CD4-positive, alpha-beta T cell (primary cell): ENCODE data around the gene ING3. TPM values are rescaled to one million over a fixed set of nuclear protein-coding genes. Genes with fewer than 3 reads are reported as not detected.

Experiments used
- ATAC-seq: fragments of 200-7000 bp; cut with Tn5 transposase; one replicate; pipeline ENCODE4 v1.10.0; 2022; ENCODE audit warnings: mild to moderate bottlenecking; ENCODE audit not compliant: poor library complexity
- CTCF ChIA-PET: fragments of 350-600 bp; sonication (Branson Sonifier 250); formaldehyde crosslinking; loops from one replicate; lab custom pipeline; 2021; ENCODE audit warnings: antibody characterized with exemption, inconsistent platforms; lab: Charles Lee
- POLR2A ChIA-PET: fragments of 350-600 bp; sonication (Branson Sonifier 250); formaldehyde crosslinking; loops from one replicate; lab custom pipeline; 2021; ENCODE audit warnings: antibody characterized with exemption, inconsistent platforms; lab: Charles Lee
- DNase-seq, 14 experiments: peaks; one replicate each; pipeline ENCODE4 v3.0.0-alpha.2; 2013 to 2020; ENCODE audit warnings: mixed read lengths in 2 of 14
- H3K27ac ChIP-seq, 2 donors: one replicate each; pipeline versions ENCODE4 v1.5.1 to v1.7.0; 2013; ENCODE audit warnings: low read length in 2 of 2, low read depth in 1 of 2, mild to moderate bottlenecking in 1 of 2
- H3K27me3 ChIP-seq, 2 experiments: 1 replicate in 1 of 2; 2 replicates in 1 of 2; pipeline versions ENCODE4 v1.6.1 to v1.7.0; 2013; ENCODE audit warnings: low read length in 2 of 2, control low read depth in 1 of 2, mild to moderate bottlenecking in 1 of 2, moderate library complexity in 1 of 2; ENCODE audit not compliant: insufficient read depth in 2 of 2, control insufficient read depth in 1 of 2
- H3K36me3 ChIP-seq: one replicate; pipeline ENCODE4 v1.6.1; 2013; ENCODE audit warnings: low read length, control low read depth; ENCODE audit not compliant: insufficient read depth
- H3K4me1 ChIP-seq: one replicate; pipeline ENCODE4 v1.6.1; 2013; ENCODE audit warnings: low read length, control low read depth; ENCODE audit not compliant: insufficient read depth
- H3K4me3 ChIP-seq: one replicate; pipeline ENCODE4 v1.5.1; 2013; ENCODE audit warnings: mild to moderate bottlenecking, low read length, moderate library complexity
- H3K9me3 ChIP-seq, 2 experiments: 1 replicate in 1 of 2; 2 replicates in 1 of 2; pipeline versions ENCODE4 v1.6.1 to v1.7.0; 2013; ENCODE audit warnings: low read length in 2 of 2, mild to moderate bottlenecking in 2 of 2, control low read depth in 1 of 2, moderate library complexity in 1 of 2; ENCODE audit not compliant: control insufficient read depth in 1 of 2, insufficient read depth in 1 of 2
- H3K27ac Mint-ChIP-seq: one replicate; pipeline ENCODE4 v1.8.0; 2020; ENCODE audit warnings: mixed read lengths
- H3K27me3 Mint-ChIP-seq: one replicate; pipeline ENCODE4 v1.8.0; 2021; ENCODE audit warnings: mixed read lengths
- H3K36me3 Mint-ChIP-seq: one replicate; pipeline ENCODE4 v1.8.0; 2021; ENCODE audit warnings: low read depth, mixed read lengths
- H3K4me1 Mint-ChIP-seq: one replicate; pipeline ENCODE4 v1.8.0; 2021; ENCODE audit warnings: low read depth, mixed read lengths
- H3K4me3 Mint-ChIP-seq: one replicate; pipeline ENCODE4 v1.8.0; 2020; ENCODE audit warnings: mild to moderate bottlenecking, mixed read lengths
- H3K9me3 Mint-ChIP-seq: one replicate; pipeline ENCODE4 v1.8.0; 2020; ENCODE audit warnings: mixed read lengths
- CTCF ChIP-seq: fragments of 200-600 bp; IDR thresholded peaks from one replicate; pipeline ENCODE4 v1.8.0; 2022; ENCODE audit warnings: antibody characterized with exemption, mild to moderate bottlenecking
- intact Hi-C, 2 experiments: fragments of 100-400 bp; cut with DNase I in 1 of 2; cut with micrococcal nuclease in 1 of 2; formaldehyde crosslinking; loops; one replicate each; pipeline versions ENCODE4 v1.15.1 to v1.9.0; 2023 to 2025; cut with DNase I, micrococcal nuclease
- total RNA-seq, 174 experiments: library from RNA in 2 of 174; stranded (reverse) in 2 of 174; gene quantifications; one replicate each; pipeline ENCODE4 v1.2.3 and lab custom pipeline; 2021 to 2026

Gene ING3
- total RNA-seq, 2 experiments from 2014 or later: 37.9 to 39.3 TPM

GRCh38 chr7:120959929-120960484, 9.4 kb downstream of the ING3 start:
- Mint-ChIP-seq H3K4me1 (peaks cover 34% of the 10 kb centered on the region), H3K27ac (no peak overlapping the region), H3K36me3 (peaks cover 74% of the 10 kb centered on the region), H3K4me3 (no peak overlapping the region), H3K9me3 (no peaks in the 10 kb centered on the region), H3K27me3 (no peaks in the 10 kb centered on the region)
- Histone ChIP-seq H3K4me1 (no peaks in the 10 kb centered on the region), H3K36me3 (peaks cover 40% of the 10 kb centered on the region), H3K27me3 (no peaks in the 10 kb centered on the region), H3K9me3 (no peaks in the 10 kb centered on the region), H3K4me3 (no peak overlapping the region), H3K27ac (no peak overlapping the region)
- POLR2A ChIA-PET: interaction anchor here (0.8 to 1.0 kb wide), 2 partner anchors 8 to 10 kb away, joined by 5 to 6 read pairs; partner anchors contain the start of gene ING3
- CTCF ChIA-PET: no interaction called here
- DNase-seq: no peak
- TF ChIP-seq CTCF: no peak
- ATAC-seq: no peak
- intact Hi-C loops: no loop called here

GRCh38 chr7:120960714-120961113, 10.1 kb downstream of the ING3 start:
- intact Hi-C loops: no loop called here
- POLR2A ChIA-PET: interaction anchor here (0.8 to 2.6 kb wide), 2 partner anchors 9 to 10 kb away, joined by 5 to 10 read pairs; partner anchors contain the start of gene ING3
- no peak overlapping the region for H3K4me3 ChIP-seq
- no peaks in the 10 kb centered on the region for H3K27me3 ChIP-seq
- H3K9me3 Mint-ChIP-seq: no peaks in the 10 kb centered on the region
- H3K4me1 ChIP-seq: no peaks in the 10 kb centered on the region
- H3K4me1 Mint-ChIP-seq: peaks cover 30% of the 10 kb centered on the region
- no peaks in the 10 kb centered on the region for H3K9me3 ChIP-seq
- DNase-seq (no peak), ATAC-seq (no peak)
- no peak overlapping the region for H3K27ac ChIP-seq
- peaks cover 76% of the 10 kb centered on the region for H3K36me3 Mint-ChIP-seq
- H3K36me3 ChIP-seq: peaks cover 39% of the 10 kb centered on the region
- TF ChIP-seq CTCF: no peak
- no peak overlapping the region for H3K27ac Mint-ChIP-seq
- no peaks in the 10 kb centered on the region for H3K27me3 Mint-ChIP-seq
- H3K4me3 Mint-ChIP-seq: no peak overlapping the region
- CTCF ChIA-PET: no interaction called here

GRCh38 chr7:120961638-120962173, 11.1 kb downstream of the ING3 start:
- POLR2A ChIA-PET: interaction anchor here (2.6 kb wide), 1 partner anchor 11 kb away, joined by 10 read pairs; the partner anchor contains the start of gene ING3

More at GRCh38 chr7:120961638-120962173, 11.1 kb downstream of the ING3 start:
- Mint-ChIP-seq H3K9me3 (no peaks in the 10 kb centered on the region), H3K36me3 (peaks cover 76% of the 10 kb centered on the region), H3K4me3 (no peak overlapping the region), H3K4me1 (peaks cover 22% of the 10 kb centered on the region), H3K27ac (no peak overlapping the region), H3K27me3 (no peaks in the 10 kb centered on the region)
- no peak for DNase-seq
- H3K27me3 ChIP-seq: no peaks in the 10 kb centered on the region
- peaks cover 39% of the 10 kb centered on the region for H3K36me3 ChIP-seq
- no peaks in the 10 kb centered on the region for H3K9me3 ChIP-seq
- no peak overlapping the region for H3K4me3 ChIP-seq
- CTCF ChIA-PET: no interaction called here
- intact Hi-C loops: no loop called here
- no peak overlapping the region for H3K27ac ChIP-seq
- TF ChIP-seq CTCF: no peak
- H3K4me1 ChIP-seq: no peaks in the 10 kb centered on the region
- ATAC-seq: no peak
